Measurements from ENCODE around the gene GRIK3.

DNA sequence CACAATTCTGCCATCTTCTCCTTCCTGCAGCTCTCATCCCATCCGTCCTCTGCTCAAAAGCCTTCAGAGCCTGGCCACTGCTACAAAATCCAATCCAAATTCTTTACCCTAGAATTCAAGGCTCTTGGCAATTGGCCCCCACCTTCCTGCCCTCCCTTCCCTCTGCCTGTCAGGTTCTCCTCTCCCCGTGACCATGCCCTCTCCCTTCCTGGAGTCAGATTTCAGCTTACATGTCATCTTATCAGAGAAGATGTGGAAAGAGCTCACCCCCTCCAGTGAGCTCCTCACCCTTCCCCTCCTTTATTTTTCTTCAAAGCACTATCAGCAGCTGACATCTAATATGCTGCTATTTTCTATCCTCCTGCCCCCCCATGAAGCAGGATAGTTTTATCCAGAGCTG is 86.9 kb downstream of the GRIK3 start:
- TF ChIP-seq, protein P1, sequence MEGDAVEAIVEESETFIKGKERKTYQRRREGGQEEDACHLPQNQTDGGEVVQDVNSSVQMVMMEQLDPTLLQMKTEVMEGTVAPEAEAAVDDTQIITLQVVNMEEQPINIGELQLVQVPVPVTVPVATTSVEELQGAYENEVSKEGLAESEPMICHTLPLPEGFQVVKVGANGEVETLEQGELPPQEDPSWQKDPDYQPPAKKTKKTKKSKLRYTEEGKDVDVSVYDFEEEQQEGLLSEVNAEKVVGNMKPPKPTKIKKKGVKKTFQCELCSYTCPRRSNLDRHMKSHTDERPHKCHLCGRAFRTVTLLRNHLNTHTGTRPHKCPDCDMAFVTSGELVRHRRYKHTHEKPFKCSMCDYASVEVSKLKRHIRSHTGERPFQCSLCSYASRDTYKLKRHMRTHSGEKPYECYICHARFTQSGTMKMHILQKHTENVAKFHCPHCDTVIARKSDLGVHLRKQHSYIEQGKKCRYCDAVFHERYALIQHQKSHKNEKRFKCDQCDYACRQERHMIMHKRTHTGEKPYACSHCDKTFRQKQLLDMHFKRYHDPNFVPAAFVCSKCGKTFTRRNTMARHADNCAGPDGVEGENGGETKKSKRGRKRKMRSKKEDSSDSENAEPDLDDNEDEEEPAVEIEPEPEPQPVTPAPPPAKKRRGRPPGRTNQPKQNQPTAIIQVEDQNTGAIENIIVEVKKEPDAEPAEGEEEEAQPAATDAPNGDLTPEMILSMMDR (conservative IDR thresholded peaks at IDR 0.05 in 1 of 2, IDR thresholded peaks at IDR 0.05 in 1 of 2; ENCODE audit: extremely low read depth in 1 of 2, insufficient read depth in 1 of 2, low read depth in 1 of 2, low read length in 2 of 2): no peak
- no peak for TF ChIP-seq EZH2 (IDR thresholded peaks at IDR 0.05; ENCODE audit: borderline replicate concordance, low read length)
